ENCODE results near the gene CAPN12. TPM values are rescaled to one million over a fixed set of nuclear protein-coding genes. Genes with fewer than 3 reads are reported as not detected.
"Not testable (repeated sequence)": the region's sequence is repeated elsewhere in the genome, so short reads cannot be mapped to it uniquely, and the experiment has no call there.

Gene CAPN12
- total RNA-seq, 1 donor from 2014 or later, result not detected

- no peaks in the 10 kb centered on the region for H3K9me3 Mint-ChIP-seq (ENCODE audit: unreplicated experiment)
- H3K4me1 Mint-ChIP-seq (ENCODE audit: unreplicated experiment), result peaks cover 7% of the 10 kb centered on the region
- no peaks in the 10 kb centered on the region for H3K36me3 Mint-ChIP-seq (ENCODE audit: unreplicated experiment)
- TF ChIP-seq, protein P1, sequence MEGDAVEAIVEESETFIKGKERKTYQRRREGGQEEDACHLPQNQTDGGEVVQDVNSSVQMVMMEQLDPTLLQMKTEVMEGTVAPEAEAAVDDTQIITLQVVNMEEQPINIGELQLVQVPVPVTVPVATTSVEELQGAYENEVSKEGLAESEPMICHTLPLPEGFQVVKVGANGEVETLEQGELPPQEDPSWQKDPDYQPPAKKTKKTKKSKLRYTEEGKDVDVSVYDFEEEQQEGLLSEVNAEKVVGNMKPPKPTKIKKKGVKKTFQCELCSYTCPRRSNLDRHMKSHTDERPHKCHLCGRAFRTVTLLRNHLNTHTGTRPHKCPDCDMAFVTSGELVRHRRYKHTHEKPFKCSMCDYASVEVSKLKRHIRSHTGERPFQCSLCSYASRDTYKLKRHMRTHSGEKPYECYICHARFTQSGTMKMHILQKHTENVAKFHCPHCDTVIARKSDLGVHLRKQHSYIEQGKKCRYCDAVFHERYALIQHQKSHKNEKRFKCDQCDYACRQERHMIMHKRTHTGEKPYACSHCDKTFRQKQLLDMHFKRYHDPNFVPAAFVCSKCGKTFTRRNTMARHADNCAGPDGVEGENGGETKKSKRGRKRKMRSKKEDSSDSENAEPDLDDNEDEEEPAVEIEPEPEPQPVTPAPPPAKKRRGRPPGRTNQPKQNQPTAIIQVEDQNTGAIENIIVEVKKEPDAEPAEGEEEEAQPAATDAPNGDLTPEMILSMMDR (IDR thresholded peaks at IDR 0.05), result no peak
- H3K4me3 Mint-ChIP-seq (ENCODE audit: unreplicated experiment), result no peak within 1 kb of the TSS
- H3K27me3 Mint-ChIP-seq (ENCODE audit: unreplicated experiment), result no peaks in the 10 kb centered on the region
- H3K27ac Mint-ChIP-seq (ENCODE audit: unreplicated experiment), result no peak within 1 kb of the TSS
- DNase-seq (ENCODE audit: extremely low spot score, unreplicated experiment), result no peak
Observed at GRCh38 chr19:38788478-38789243, 44.4 kb upstream of the CAPN12 start, which contains the start of gene LGALS7B. Gene LGALS7B, plus strand, starts transcription at chr19:38789200. Its CDS starts 27 bp downstream, at chr19:38789227.

- Mint-ChIP-seq H3K36me3 (ENCODE audit: unreplicated experiment) (no peaks in the 10 kb centered on the region), H3K27me3 (ENCODE audit: unreplicated experiment) (peaks cover 2% of the 10 kb centered on the region), H3K27ac (ENCODE audit: unreplicated experiment) (no peak overlapping the region), H3K9me3 (ENCODE audit: unreplicated experiment) (no peaks in the 10 kb centered on the region), H3K4me3 (ENCODE audit: unreplicated experiment) (no peak overlapping the region), H3K4me1 (ENCODE audit: unreplicated experiment) (no peaks in the 10 kb centered on the region)
- no peak for DNase-seq (ENCODE audit: extremely low spot score, unreplicated experiment)
- TF ChIP-seq, protein P1 (IDR thresholded peaks at IDR 0.05), result no peak
Observed at GRCh38 chr19:38786572-38787265, 42.4 kb upstream of the CAPN12 start.

DNA sequence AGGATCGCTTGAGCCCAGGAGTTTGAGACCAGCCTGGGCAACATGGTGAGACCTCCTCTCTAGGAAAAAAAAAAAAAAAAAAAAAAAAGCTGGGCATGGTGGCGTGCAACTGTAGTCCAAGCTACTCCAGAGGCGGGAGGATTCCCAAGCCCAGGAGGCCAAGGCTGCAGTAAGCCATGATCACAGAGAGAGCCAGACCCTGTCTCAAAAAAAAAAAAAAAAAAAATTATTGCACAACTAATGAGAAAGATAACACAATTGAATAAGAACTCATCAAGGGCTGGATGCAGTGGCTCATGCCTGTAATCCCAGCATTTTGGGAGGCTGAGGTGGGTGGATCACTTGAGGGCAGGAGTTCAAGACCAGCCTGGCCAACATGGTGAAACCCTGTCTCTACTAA is 41.8 kb upstream of the CAPN12 start:
- DNase-seq (ENCODE audit: extremely low spot score, unreplicated experiment); H3K4me1 Mint-ChIP-seq (ENCODE audit: unreplicated experiment); H3K4me3 Mint-ChIP-seq (ENCODE audit: unreplicated experiment); H3K27me3 Mint-ChIP-seq (ENCODE audit: unreplicated experiment); H3K9me3 Mint-ChIP-seq (ENCODE audit: unreplicated experiment); H3K36me3 Mint-ChIP-seq (ENCODE audit: unreplicated experiment); H3K27ac Mint-ChIP-seq (ENCODE audit: unreplicated experiment): not testable (repeated sequence)

DNA sequence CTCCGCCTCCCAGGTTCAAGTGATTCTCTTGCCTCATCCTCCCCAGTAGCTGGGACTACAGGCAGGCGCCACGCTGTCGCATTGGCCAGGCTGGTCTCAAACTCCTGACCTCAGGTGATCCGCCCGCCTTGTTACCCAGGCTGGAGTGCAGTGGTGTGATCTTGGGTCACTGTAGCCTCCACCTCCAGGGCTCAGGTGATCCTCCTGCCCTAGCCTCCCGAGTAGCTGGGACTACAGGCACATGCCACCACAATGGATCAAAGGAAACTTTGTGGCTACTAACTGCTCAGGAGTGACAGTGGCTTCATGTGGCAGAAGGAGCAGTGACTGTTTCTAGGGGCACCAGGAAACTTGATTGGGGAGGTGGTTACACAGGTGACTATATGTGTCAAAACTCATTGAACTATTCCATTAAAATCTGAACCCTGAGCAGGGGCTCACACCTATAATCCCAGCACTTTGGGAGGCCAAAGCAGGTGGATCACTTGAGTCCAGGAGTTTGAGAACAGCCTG is 41.0 kb upstream of the CAPN12 start:
- no peak overlapping the region for H3K27ac Mint-ChIP-seq (ENCODE audit: unreplicated experiment)
- TF ChIP-seq, protein P1 (IDR thresholded peaks at IDR 0.05), result no peak
- DNase-seq (ENCODE audit: extremely low spot score, unreplicated experiment), result no peak
- no peaks in the 10 kb centered on the region for H3K36me3 Mint-ChIP-seq (ENCODE audit: unreplicated experiment)
- no peaks in the 10 kb centered on the region for H3K4me1 Mint-ChIP-seq (ENCODE audit: unreplicated experiment)
- peaks cover 14% of the 10 kb centered on the region for H3K27me3 Mint-ChIP-seq (ENCODE audit: unreplicated experiment)
- no peak overlapping the region for H3K4me3 Mint-ChIP-seq (ENCODE audit: unreplicated experiment)
- H3K9me3 Mint-ChIP-seq (ENCODE audit: unreplicated experiment), result no peaks in the 10 kb centered on the region

- no peaks in the 10 kb centered on the region for H3K36me3 Mint-ChIP-seq (ENCODE audit: unreplicated experiment)
- peaks cover 23% of the 10 kb centered on the region for H3K27me3 Mint-ChIP-seq (ENCODE audit: unreplicated experiment)
- H3K27ac Mint-ChIP-seq (ENCODE audit: unreplicated experiment), result no peak overlapping the region
- TF ChIP-seq, protein P1 (IDR thresholded peaks at IDR 0.05), result no peak
- no peak for DNase-seq (ENCODE audit: extremely low spot score, unreplicated experiment)
- no peaks in the 10 kb centered on the region for H3K9me3 Mint-ChIP-seq (ENCODE audit: unreplicated experiment)
- H3K4me3 Mint-ChIP-seq (ENCODE audit: unreplicated experiment), result no peak overlapping the region
- H3K4me1 Mint-ChIP-seq (ENCODE audit: unreplicated experiment), result no peaks in the 10 kb centered on the region
Observed at GRCh38 chr19:38784224-38784623, 40.0 kb upstream of the CAPN12 start.

DNA sequence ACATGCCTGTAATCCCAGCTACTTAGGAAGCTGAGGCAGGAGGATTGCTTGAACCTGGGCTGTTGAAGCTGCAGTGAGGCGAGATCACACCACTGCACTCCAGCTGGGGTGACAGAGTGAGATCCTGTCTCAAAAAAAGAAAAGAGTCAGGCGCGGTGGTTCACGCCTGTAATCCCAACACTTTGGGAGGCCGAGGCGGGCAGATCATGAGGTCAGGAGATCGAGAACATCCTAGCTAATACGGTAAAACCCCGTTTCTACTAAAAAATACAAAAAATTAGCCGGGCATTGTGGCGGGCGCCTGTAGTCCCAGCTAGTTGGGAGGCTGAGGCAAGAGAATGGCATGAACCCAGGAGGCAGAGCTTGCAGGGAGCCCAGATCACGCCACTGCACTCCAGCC is 37.9 kb upstream of the CAPN12 start:
- H3K4me1 Mint-ChIP-seq (ENCODE audit: unreplicated experiment); H3K27ac Mint-ChIP-seq (ENCODE audit: unreplicated experiment); H3K4me3 Mint-ChIP-seq (ENCODE audit: unreplicated experiment); DNase-seq (ENCODE audit: extremely low spot score, unreplicated experiment); H3K9me3 Mint-ChIP-seq (ENCODE audit: unreplicated experiment); H3K36me3 Mint-ChIP-seq (ENCODE audit: unreplicated experiment): not testable (repeated sequence)
- peaks cover 28% of the 10 kb centered on the region for H3K27me3 Mint-ChIP-seq (ENCODE audit: unreplicated experiment)

Data from osteocyte (in vitro differentiated cells).